ENCODE results near the gene TNFRSF12A. TPM values are rescaled to one million over a fixed set of nuclear protein-coding genes. Genes with fewer than 3 reads are reported as not detected.

Gene TNFRSF12A
- total and polyA plus RNA-seq, 2 of the 13 experiments (the other 11 are each of a cell fraction or from before 2014, with no cell fraction given) = 61.9 to 66.0 TPM

GRCh38 chr16:3059723-3060242 is 39.6 kb downstream of the TNFRSF12A start (continued):
- TF ChIP-seq ZNF577 (CRISPR knock-in tag; IDR thresholded peaks at IDR 0.05; ENCODE audit: borderline replicate concordance, low read depth) = no peak
- no peak for TF ChIP-seq ZNF468 (CRISPR knock-in tag; IDR thresholded peaks at IDR 0.05)
- no peak for TF ChIP-seq ZNF781 (CRISPR knock-in tag; IDR thresholded peaks at IDR 0.05; ENCODE audit: borderline replicate concordance, not compliant biosample characterization)
- TF ChIP-seq SUZ12 (IDR thresholded peaks at IDR 0.05; ENCODE audit: low read depth, low read length) = no peak
- TF ChIP-seq ZNF124 (CRISPR knock-in tag; IDR thresholded peaks at IDR 0.05) = no peak
- peak; percentile 10; the same call in 1 of the 2 replicates for TF ChIP-seq RXRA (CRISPR knock-in tag; IDR thresholded peaks at IDR 0.05)
- no peak for TF ChIP-seq IKZF1 (IDR thresholded peaks at IDR 0.05)
- TF ChIP-seq SIX1 (CRISPR knock-in tag; IDR thresholded peaks at IDR 0.05; ENCODE audit: borderline replicate concordance) = no peak
- TF ChIP-seq IKZF5 (CRISPR knock-in tag; IDR thresholded peaks at IDR 0.05) = no peak
- 0 out of 2 replicates have a peak, but pooled peaks have one; percentile 16 for TF ChIP-seq ZNF703 (CRISPR knock-in tag; IDR thresholded peaks at IDR 0.05; ENCODE audit: borderline replicate concordance)
- no peak for TF ChIP-seq MBD4 (IDR thresholded peaks at IDR 0.05; ENCODE audit: borderline replicate concordance, low read length)
- TF ChIP-seq ZNF746 (CRISPR knock-in tag; IDR thresholded peaks at IDR 0.05) = no peak
- no peak for TF ChIP-seq ZBTB39 (CRISPR knock-in tag; IDR thresholded peaks at IDR 0.05)
- no peak for TF ChIP-seq ZNF451 (CRISPR knock-in tag; IDR thresholded peaks at IDR 0.05)
- TF ChIP-seq ZNF816 (CRISPR knock-in tag; IDR thresholded peaks at IDR 0.05; ENCODE audit: borderline replicate concordance) = 0 out of 2 replicates have a peak, but pooled peaks have one; percentile 50
- TF ChIP-seq ZNF142 (CRISPR knock-in tag; IDR thresholded peaks at IDR 0.05) = no peak
- no peak for TF ChIP-seq GTF2F1 (IDR thresholded peaks at IDR 0.05; ENCODE audit: low read length)
- no peak for TF ChIP-seq JUN (CRISPR knock-in tag; IDR thresholded peaks at IDR 0.05)
- TF ChIP-seq ZNF724P (CRISPR knock-in tag; IDR thresholded peaks at IDR 0.05; ENCODE audit: borderline replicate concordance) = no peak
- no peak for TF ChIP-seq MZF1 (CRISPR knock-in tag; IDR thresholded peaks at IDR 0.05; ENCODE audit: borderline replicate concordance)
- 0 out of 2 replicates have a peak, but pooled peaks have one; percentile 1 for TF ChIP-seq ZSCAN9 (CRISPR knock-in tag; IDR thresholded peaks at IDR 0.05; ENCODE audit: borderline replicate concordance)
- no peak for TF ChIP-seq ZNF616 (CRISPR knock-in tag; IDR thresholded peaks at IDR 0.05; ENCODE audit: low read depth)
- no peak for TF ChIP-seq ZNF235 (CRISPR knock-in tag; IDR thresholded peaks at IDR 0.05; ENCODE audit: borderline replicate concordance)
- no peak for TF ChIP-seq ZNF205 (CRISPR knock-in tag; IDR thresholded peaks at IDR 0.05)

Measured in HepG2 (cell line).